Esophagus squamous epithelium (tissue), 5 donors: ENCODE measurements around the gene SFMBT2. TPM values are rescaled to one million over a fixed set of nuclear protein-coding genes. Genes with fewer than 3 reads are reported as not detected.

Experiments used
- DNase-seq: peaks from one replicate; lab custom pipeline; 2025; lab: John Stamatoyannopoulos, UW
- H3K27ac ChIP-seq, 4 donors: fragments of 200-600 bp; sonication (generic); one replicate each; pipeline ENCODE4 v1.5.1; 2016 to 2019; ENCODE audit warnings: mild to moderate bottlenecking in 1 of 4
- H3K27me3 ChIP-seq, 4 donors: fragments of 200-600 bp; sonication (generic); 1 replicate in 3 of 4; 2 replicates in 1 of 4; pipeline versions ENCODE4 v1.5.1 to v1.6.0; 2017 to 2021; ENCODE audit warnings: antibody characterized with exemption in 1 of 4
- H3K36me3 ChIP-seq, 3 donors: fragments of 200-600 bp; sonication (generic); one replicate each; pipeline ENCODE4 v1.5.1; 2016 to 2019
- H3K4me1 ChIP-seq, 3 donors: fragments of 200-600 bp; sonication (generic); one replicate each; pipeline ENCODE4 v1.5.1; 2017 to 2019
- H3K4me3 ChIP-seq, 4 donors: fragments of 200-600 bp; sonication (generic); 1 replicate in 3 of 4; 2 replicates in 1 of 4; pipeline ENCODE4 v1.5.1; 2016 to 2019; ENCODE audit warnings: mild to moderate bottlenecking in 2 of 4, moderate library complexity in 1 of 4
- H3K9me3 ChIP-seq, 3 donors: fragments of 200-600 bp; sonication (generic); one replicate each; pipeline ENCODE4 v1.5.1; 2016 to 2019
- POLR2A ChIP-seq, 4 donors: fragments of 450-650 bp; IDR thresholded peaks; one replicate each; pipeline ENCODE4 v1.6.1; 2017; ENCODE audit warnings: antibody characterized with exemption in 4 of 4, mild to moderate bottlenecking in 4 of 4, moderate library complexity in 3 of 4
- WGBS, 2 donors: methylation state at CpG; one replicate each; pipeline ENCODE4 v1.1.5; 2018; 5-methylcytosine and 5-hydroxymethylcytosine counted together
- intact Hi-C: fragments of 100-400 bp; cut with DNase I; formaldehyde crosslinking; loops from one replicate; pipeline ENCODE4 v1.15.0; 2022
- total RNA-seq, 4 donors: library from RNA; depleted of rRNA; stranded (reverse); fragments of >200 nt; gene quantifications; one replicate each; pipeline ENCODE4 v1.1.0, GENCODE V29; 2016
- TF ChIP-seq, protein P1 (sequence below), 6 experiments: fragments of 450-650 bp in 4 of 6; fragments of 200-600 bp in 2 of 6; sonication (generic) in 2 of 6; IDR thresholded peaks; one replicate each; pipeline ENCODE4 v1.5.1; 2016 to 2019; ENCODE audit warnings: antibody characterized with exemption in 6 of 6, mild to moderate bottlenecking in 4 of 6, moderate library complexity in 4 of 6
- donor health status: DM: yes; HTN: yes; CAD: no.

SFMBT2 gene
- total RNA-seq, 4 donors from 2014 or later: 0.72 to 5.0 (median 1.4) TPM

GRCh38 chr10:7297094-7297493 lies 113.7 kb downstream of the SFMBT2 start:
- H3K4me1 ChIP-seq: peaks cover 0 to 8% (median 5%) of the 10 kb centered on the region in 3 donors
- no peaks in the 10 kb centered on the region for H3K27me3 ChIP-seq
- H3K4me3 ChIP-seq: no peak overlapping the region
- 100% methylated on average over 1 of the region's 1 CpG; no CpG with 5 or more reads in 1 of the 2 donors for WGBS, 2 donors
- TF ChIP-seq, protein P1, sequence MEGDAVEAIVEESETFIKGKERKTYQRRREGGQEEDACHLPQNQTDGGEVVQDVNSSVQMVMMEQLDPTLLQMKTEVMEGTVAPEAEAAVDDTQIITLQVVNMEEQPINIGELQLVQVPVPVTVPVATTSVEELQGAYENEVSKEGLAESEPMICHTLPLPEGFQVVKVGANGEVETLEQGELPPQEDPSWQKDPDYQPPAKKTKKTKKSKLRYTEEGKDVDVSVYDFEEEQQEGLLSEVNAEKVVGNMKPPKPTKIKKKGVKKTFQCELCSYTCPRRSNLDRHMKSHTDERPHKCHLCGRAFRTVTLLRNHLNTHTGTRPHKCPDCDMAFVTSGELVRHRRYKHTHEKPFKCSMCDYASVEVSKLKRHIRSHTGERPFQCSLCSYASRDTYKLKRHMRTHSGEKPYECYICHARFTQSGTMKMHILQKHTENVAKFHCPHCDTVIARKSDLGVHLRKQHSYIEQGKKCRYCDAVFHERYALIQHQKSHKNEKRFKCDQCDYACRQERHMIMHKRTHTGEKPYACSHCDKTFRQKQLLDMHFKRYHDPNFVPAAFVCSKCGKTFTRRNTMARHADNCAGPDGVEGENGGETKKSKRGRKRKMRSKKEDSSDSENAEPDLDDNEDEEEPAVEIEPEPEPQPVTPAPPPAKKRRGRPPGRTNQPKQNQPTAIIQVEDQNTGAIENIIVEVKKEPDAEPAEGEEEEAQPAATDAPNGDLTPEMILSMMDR (IDR thresholded peaks at IDR 0.05): no peak
- H3K9me3 ChIP-seq: no peaks in the 10 kb centered on the region
- no peak for DNase-seq
- intact Hi-C loops: no loop called here
- no peaks in the 10 kb centered on the region for H3K36me3 ChIP-seq
- no peak overlapping the region for H3K27ac ChIP-seq

DNA sequence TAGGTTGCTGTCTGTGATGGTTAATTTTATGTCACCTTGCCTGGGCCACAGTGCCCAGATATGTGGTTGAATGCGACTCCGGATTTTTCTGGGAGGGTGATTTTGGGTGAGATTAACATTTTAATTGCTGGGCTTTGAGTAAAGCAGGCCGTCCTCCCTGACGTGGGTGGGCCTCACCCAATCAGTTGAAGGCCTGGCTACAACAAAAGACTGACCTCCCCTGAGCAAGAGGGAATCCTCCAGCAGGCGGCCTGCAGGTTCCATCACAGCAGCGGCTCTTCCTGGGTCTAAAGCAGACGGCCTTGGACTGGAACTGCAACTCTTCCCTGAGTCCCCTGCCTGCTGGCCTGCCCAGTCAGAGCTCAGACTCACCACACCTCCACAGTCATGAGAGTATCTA lies 114.2 kb downstream of the SFMBT2 start:
- intact Hi-C loops: no loop called here
- H3K27ac ChIP-seq: no peak overlapping the region
- TF ChIP-seq POLR2A (IDR thresholded peaks at IDR 0.05): no peak
- TF ChIP-seq, protein P1 (IDR thresholded peaks at IDR 0.05): no peak
- no peaks in the 10 kb centered on the region for H3K27me3 ChIP-seq
- no peaks in the 10 kb centered on the region for H3K36me3 ChIP-seq
- DNase-seq: no peak
- no peak overlapping the region for H3K4me3 ChIP-seq
- H3K4me1 ChIP-seq: peaks cover 0 to 7% (median 5%) of the 10 kb centered on the region in 3 donors
- WGBS, 2 donors: 91 to 98% methylated on average over 5 to 7 of the region's 7 CpGs
- H3K9me3 ChIP-seq: no peaks in the 10 kb centered on the region

DNA sequence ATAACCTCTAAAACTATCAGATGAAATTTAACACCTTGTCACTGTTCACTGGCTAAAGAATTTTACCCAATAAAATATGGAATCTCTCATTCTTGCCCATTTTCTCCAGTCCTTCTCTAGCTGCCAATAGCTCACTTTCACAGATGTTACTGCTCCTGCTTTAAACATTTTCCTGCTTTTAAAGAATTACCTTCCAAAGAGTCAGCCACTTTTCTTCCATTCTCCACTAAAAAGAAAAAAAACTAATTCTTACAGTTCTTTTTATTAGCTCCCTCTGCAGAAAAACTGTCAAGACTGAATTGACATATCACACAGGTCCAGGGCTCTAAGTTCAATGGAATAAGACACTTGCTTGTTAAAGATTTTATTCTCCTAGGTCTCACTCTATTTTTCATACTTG lies 114.8 kb downstream of the SFMBT2 start:
- H3K4me3 ChIP-seq: no peak overlapping the region
- H3K27me3 ChIP-seq: no peaks in the 10 kb centered on the region
- no peaks in the 10 kb centered on the region for H3K9me3 ChIP-seq
- H3K27ac ChIP-seq: no peak overlapping the region
- TF ChIP-seq, protein P1 (IDR thresholded peaks at IDR 0.05): no peak
- TF ChIP-seq POLR2A (IDR thresholded peaks at IDR 0.05): no peak
- no peaks in the 10 kb centered on the region for H3K36me3 ChIP-seq
- DNase-seq: no peak
- peaks cover 0 to 4% (median 0%) of the 10 kb centered on the region in 3 donors for H3K4me1 ChIP-seq
- intact Hi-C loops: no loop called here

DNA sequence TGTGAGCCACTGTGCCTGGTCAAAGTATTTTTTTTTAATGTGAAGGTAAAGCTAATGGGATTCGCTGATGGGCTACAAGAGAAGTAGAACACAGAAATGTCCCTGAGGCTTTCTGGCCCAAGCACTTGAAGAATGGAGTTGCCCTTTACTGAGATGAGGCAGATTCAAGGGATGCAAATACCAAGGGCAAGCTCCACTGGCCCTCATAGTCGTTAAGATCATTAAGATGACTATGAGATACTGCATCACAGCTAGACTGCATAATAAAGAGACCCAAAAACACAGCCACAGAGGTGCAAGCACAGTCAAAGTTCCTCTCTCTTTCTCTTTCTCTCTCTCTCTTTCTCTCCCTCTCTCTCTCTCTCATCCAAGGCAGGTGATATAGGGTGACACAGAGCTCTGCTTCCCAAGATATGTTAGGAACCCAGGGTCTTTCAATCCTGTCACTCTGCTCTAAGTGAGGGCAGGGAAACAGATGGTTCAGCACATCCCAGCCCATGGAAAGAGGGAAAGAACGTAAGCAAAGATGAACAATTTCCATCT lies 117.4 kb downstream of the SFMBT2 start:
- no peak for DNase-seq
- 81% methylated on average over 3 of the region's 3 CpGs for WGBS, 2 donors
- TF ChIP-seq, protein P1 (IDR thresholded peaks at IDR 0.05): no peak
- no peak for TF ChIP-seq POLR2A (IDR thresholded peaks at IDR 0.05)
- Histone ChIP-seq H3K36me3 (no peaks in the 10 kb centered on the region), H3K27ac (no peak overlapping the region), H3K27me3 (no peaks in the 10 kb centered on the region), H3K4me1 (no peaks in the 10 kb centered on the region), H3K4me3 (no peak overlapping the region), H3K9me3 (no peaks in the 10 kb centered on the region)
- intact Hi-C loops: no loop called here

DNA sequence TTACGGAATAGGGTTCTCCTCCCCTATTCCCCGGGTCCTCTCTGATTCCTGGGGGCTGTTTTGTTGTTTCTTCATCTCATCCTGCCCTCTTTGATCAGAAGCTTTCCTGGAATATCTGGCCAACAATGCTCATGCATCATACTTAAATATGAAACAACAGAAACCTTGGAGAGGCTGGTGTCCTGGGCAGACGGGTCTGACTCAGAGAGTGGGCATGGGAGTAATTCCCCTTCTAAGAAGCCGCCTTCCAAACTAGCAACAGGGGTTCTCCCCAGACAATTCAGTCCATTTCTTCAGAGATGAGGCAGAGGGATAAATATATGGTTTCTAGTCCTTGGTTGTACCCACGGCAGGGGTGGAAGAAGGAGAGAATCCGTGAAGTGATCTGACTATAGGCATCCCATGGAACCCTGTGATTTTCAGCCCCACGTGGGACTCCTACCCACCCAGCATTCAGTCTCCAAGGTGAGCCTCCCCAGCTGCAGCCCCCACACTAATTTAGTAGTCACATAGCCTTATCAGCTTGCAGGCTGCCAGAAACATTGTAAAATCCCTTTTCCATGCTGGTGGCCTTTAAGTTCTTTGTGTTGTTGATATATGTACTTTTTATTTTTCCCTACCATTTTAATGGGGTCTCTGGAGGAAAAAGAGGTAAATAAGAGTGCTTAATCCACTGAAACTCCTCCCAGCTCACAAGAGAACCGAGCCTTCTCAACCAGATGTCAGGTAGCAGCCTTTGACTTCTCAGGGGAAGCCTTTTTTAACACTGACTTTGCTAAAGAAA lies 119.2 kb downstream of the SFMBT2 start:
- TF ChIP-seq, protein P1 (IDR thresholded peaks at IDR 0.05): no peak
- TF ChIP-seq POLR2A (IDR thresholded peaks at IDR 0.05): no peak
- Histone ChIP-seq H3K27me3 (no peaks in the 10 kb centered on the region), H3K9me3 (no peaks in the 10 kb centered on the region), H3K4me3 (no peak overlapping the region), H3K36me3 (no peaks in the 10 kb centered on the region), H3K4me1 (no peaks in the 10 kb centered on the region), H3K27ac (no peak overlapping the region)
- WGBS, 2 donors: 76 to 79% methylated on average over 7 to 8 of the region's 8 CpGs
- no peak for DNase-seq
- intact Hi-C loops: no loop called here
